Tibial nerve (tissue), 4 donors: ENCODE measurements around the gene CD302. TPM values are rescaled to one million over a fixed set of nuclear protein-coding genes. Genes with fewer than 3 reads are reported as not detected.
"Not testable (repeated sequence)": the region's sequence is repeated elsewhere in the genome, so short reads cannot be mapped to it uniquely, and the experiment has no call there.

Source experiments
- DNase-seq, 2 donors: peaks; one replicate each; pipeline ENCODE4 v3.0.0-alpha.2; 2019; ENCODE audit warnings: low spot score in 2 of 2
- H3K27ac ChIP-seq, 4 donors: fragments of 200-600 bp; sonication (generic) in 3 of 4; one replicate each; pipeline ENCODE4 v1.5.1; 2017 to 2019; ENCODE audit warnings: mild to moderate bottlenecking in 1 of 4
- H3K27me3 ChIP-seq, 2 donors: fragments of 200-600 bp; sonication (generic) in 1 of 2; one replicate each; pipeline versions ENCODE4 v1.5.1 to v1.6.0; 2017 to 2019
- H3K36me3 ChIP-seq, 3 donors: fragments of 200-600 bp; sonication (generic); one replicate each; pipeline ENCODE4 v1.5.1; 2018 to 2019
- H3K4me1 ChIP-seq, 4 donors: fragments of 200-600 bp; sonication (generic) in 3 of 4; one replicate each; pipeline ENCODE4 v1.5.1; 2017 to 2019
- H3K4me3 ChIP-seq, 4 donors: fragments of 200-600 bp; sonication (generic) in 3 of 4; one replicate each; pipeline ENCODE4 v1.5.1; 2017 to 2019; ENCODE audit warnings: mild to moderate bottlenecking in 1 of 4, moderate library complexity in 1 of 4
- H3K9me3 ChIP-seq, 4 donors: fragments of 200-600 bp; sonication (generic) in 3 of 4; one replicate each; pipeline ENCODE4 v1.5.1; 2017 to 2019
- CTCF ChIP-seq, 5 experiments: fragments of 200-600 bp in 3 of 5; fragments of 450-650 bp in 2 of 5; sonication (generic) in 3 of 5; IDR thresholded peaks; one replicate each; pipeline ENCODE4 v1.5.1; 2016 to 2019; ENCODE audit warnings: antibody characterized with exemption in 5 of 5, mild to moderate bottlenecking in 3 of 5, moderate library complexity in 2 of 5
- EP300 ChIP-seq, 2 donors: sonication (generic); formaldehyde crosslinking; IDR thresholded peaks; one replicate each; pipeline ENCODE4 v1.6.1; 2017; ENCODE audit warnings: antibody characterized with exemption in 2 of 2, mild to moderate bottlenecking in 1 of 2
- POLR2A ChIP-seq, 2 donors: fragments of 450-650 bp; IDR thresholded peaks; one replicate each; pipeline ENCODE4 v1.6.1; 2017; ENCODE audit warnings: antibody characterized with exemption in 2 of 2, mild to moderate bottlenecking in 2 of 2, moderate library complexity in 2 of 2
- WGBS, 2 donors: methylation state at CpG; one replicate each; pipeline ENCODE4 v1.1.5; 2018; 5-methylcytosine and 5-hydroxymethylcytosine counted together
- total RNA-seq, 4 donors: library from RNA; depleted of rRNA; stranded (reverse); fragments of >200 nt; gene quantifications; one replicate each; pipeline ENCODE4 v1.1.0, GENCODE V29; 2016

CD302 gene
- total RNA-seq, 4 donors from 2014 or later, result 58.3 to 73.2 (median 59.5) TPM

DNA sequence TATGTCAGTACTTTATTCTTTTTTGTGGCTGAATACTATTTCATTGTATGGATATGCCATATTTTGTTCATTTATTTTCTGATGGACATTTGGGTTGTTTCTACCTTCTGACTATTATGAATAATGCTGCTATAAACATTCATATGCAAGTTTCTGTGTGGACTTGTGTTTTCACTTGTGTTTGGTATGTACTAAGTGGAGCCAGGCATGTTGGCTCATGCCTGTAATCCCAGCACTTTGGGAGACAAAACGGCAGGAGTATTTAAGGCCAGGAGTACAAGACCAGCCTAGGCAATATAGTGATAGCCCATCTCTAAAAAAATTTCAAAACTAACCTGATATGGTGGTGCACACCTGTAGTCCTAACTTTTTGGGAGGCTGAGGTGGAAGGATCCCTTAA is 62.4 kb downstream of the CD302 start:
- no peak for DNase-seq
- Histone ChIP-seq H3K27me3 (no peaks in the 10 kb centered on the region), H3K4me1 (peaks cover 0 to 10% (median 0%) of the 10 kb centered on the region in 4 donors), H3K36me3 (peaks cover 0 to 77% (median 19%) of the 10 kb centered on the region in 3 donors), H3K9me3 (no peaks in the 10 kb centered on the region), H3K27ac (no peak overlapping the region), H3K4me3 (no peak overlapping the region)
- TF ChIP-seq POLR2A (IDR thresholded peaks at IDR 0.05), result no peak
- TF ChIP-seq EP300 (IDR thresholded peaks at IDR 0.05), result no peak
- no peak for TF ChIP-seq CTCF (IDR thresholded peaks at IDR 0.05)
- WGBS, 2 donors, result 95 to 100% methylated on average over 1 of the region's 1 CpG

DNA sequence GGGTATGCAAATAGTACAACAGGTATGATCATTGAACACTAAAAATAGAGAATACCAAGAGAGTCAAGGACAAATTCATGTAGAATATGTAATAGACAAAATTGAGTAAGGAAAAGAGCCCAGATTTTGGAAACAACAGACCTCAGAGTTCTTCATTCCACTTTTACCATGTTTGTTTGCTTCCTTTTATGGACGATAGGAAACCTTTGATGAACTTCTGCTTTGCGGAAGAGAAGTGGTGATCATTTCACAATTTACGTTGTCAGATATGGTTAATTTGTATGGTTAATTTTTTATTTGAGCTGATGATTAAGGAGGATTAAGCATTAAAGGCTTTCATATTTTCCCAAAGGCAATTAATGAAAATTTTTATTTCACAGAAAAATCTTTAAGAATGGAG is 69.4 kb downstream of the CD302 start:
- Histone ChIP-seq H3K27me3 (no peaks in the 10 kb centered on the region), H3K36me3 (peaks cover 0 to 52% (median 9%) of the 10 kb centered on the region in 3 donors), H3K27ac (no peak overlapping the region), H3K4me1 (peaks cover 0 to 23% (median 4%) of the 10 kb centered on the region in 4 donors), H3K4me3 (no peak overlapping the region), H3K9me3 (peaks cover 0 to 2% (median 0%) of the 10 kb centered on the region in 4 donors)
- no peak for TF ChIP-seq CTCF (IDR thresholded peaks at IDR 0.05)
- TF ChIP-seq POLR2A (IDR thresholded peaks at IDR 0.05), result no peak
- no peak for TF ChIP-seq EP300 (IDR thresholded peaks at IDR 0.05)
- DNase-seq, result no peak
- 71 to 78% methylated on average over 3 of the region's 3 CpGs for WGBS, 2 donors

- peaks cover 0 to 23% (median 6%) of the 10 kb centered on the region in 3 donors for H3K36me3 ChIP-seq
- H3K4me3 ChIP-seq, result no peak overlapping the region
- no peak for DNase-seq
- H3K9me3 ChIP-seq, result peaks cover 0 to 2% (median 0%) of the 10 kb centered on the region in 4 donors
- H3K27ac ChIP-seq, result no peak overlapping the region
- WGBS, 2 donors, result 92 to 95% methylated on average over 3 of the region's 3 CpGs
- TF ChIP-seq EP300 (IDR thresholded peaks at IDR 0.05), result no peak
- no peak for TF ChIP-seq POLR2A (IDR thresholded peaks at IDR 0.05)
- no peaks in the 10 kb centered on the region for H3K27me3 ChIP-seq
- peaks cover 0 to 49% (median 11%) of the 10 kb centered on the region in 4 donors for H3K4me1 ChIP-seq
These were observed 72.3 kb downstream of the CD302 start for GRCh38 chr2:159725713-159726112.

GRCh38 chr2:159724795-159725572 is 73.0 kb downstream of the CD302 start:
- not testable (repeated sequence) for H3K27me3 ChIP-seq, H3K9me3 ChIP-seq, DNase-seq, H3K27ac ChIP-seq, H3K4me3 ChIP-seq
- peaks cover 0 to 51% (median 11%) of the 10 kb centered on the region in 4 donors for H3K4me1 ChIP-seq
- peaks cover 0 to 23% (median 4%) of the 10 kb centered on the region in 3 donors for H3K36me3 ChIP-seq
- 95 to 96% methylated on average over 6 of the region's 6 CpGs for WGBS, 2 donors

DNA sequence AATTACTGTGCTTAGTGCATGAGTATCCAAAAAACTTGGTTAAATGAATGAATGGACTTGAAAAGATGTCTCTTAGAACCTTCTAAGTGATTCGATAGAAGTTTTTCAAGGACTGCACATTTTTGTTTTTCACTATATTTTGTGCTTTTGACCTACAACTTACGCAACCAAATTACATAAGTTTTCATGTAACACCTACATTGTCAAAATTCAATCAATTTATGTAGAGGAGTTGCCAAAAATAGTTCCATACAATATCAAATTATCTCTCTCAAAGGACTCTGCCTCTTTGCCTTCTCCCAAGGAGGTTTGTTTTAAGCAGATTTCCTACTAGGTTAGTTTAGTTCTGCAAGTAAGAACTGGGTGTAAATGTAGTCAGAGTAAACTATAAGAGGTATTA is 75.4 kb downstream of the CD302 start:
- no peak for DNase-seq
- H3K27me3 ChIP-seq, result no peaks in the 10 kb centered on the region
- H3K9me3 ChIP-seq, result peaks cover 0 to 2% (median 0%) of the 10 kb centered on the region in 4 donors
- WGBS, 2 donors, result 90 to 91% methylated on average over 2 of the region's 2 CpGs
- peaks cover 0 to 61% (median 10%) of the 10 kb centered on the region in 4 donors for H3K4me1 ChIP-seq
- H3K36me3 ChIP-seq, result peaks cover 0 to 25% (median 0%) of the 10 kb centered on the region in 3 donors
- TF ChIP-seq EP300 (IDR thresholded peaks at IDR 0.05), result no peak
- TF ChIP-seq CTCF (IDR thresholded peaks at IDR 0.05), result no peak
- no peak for TF ChIP-seq POLR2A (IDR thresholded peaks at IDR 0.05)
- no peak overlapping the region for H3K4me3 ChIP-seq
- H3K27ac ChIP-seq, result no peak overlapping the region

GRCh38 chr2:159720676-159721075 is 77.3 kb downstream of the CD302 start:
- no peak for DNase-seq
- Histone ChIP-seq H3K27ac (no peak overlapping the region), H3K4me3 (no peak overlapping the region), H3K27me3 (no peaks in the 10 kb centered on the region), H3K4me1 (peaks cover 0 to 74% (median 17%) of the 10 kb centered on the region in 4 donors), H3K9me3 (peaks cover 0 to 2% (median 0%) of the 10 kb centered on the region in 4 donors), H3K36me3 (peaks cover 0 to 30% (median 0%) of the 10 kb centered on the region in 3 donors)
- 92 to 97% methylated on average over 10 of the region's 10 CpGs for WGBS, 2 donors
- TF ChIP-seq POLR2A (IDR thresholded peaks at IDR 0.05) (no peak), EP300 (IDR thresholded peaks at IDR 0.05) (no peak), CTCF (IDR thresholded peaks at IDR 0.05) (no peak)
